ENCODE measurements around the gene JAKMIP2. TPM values are rescaled to one million over a fixed set of nuclear protein-coding genes. Genes with fewer than 3 reads are reported as not detected.
"Not testable (repeated sequence)": the region's sequence is repeated elsewhere in the genome, so short reads cannot be mapped to it uniquely, and the experiment has no call there.

JAKMIP2 gene
- total and polyA plus RNA-seq, 10 of the 15 experiments (the other 5 are each of a cell fraction or from before 2014, with no cell fraction given), result 0.51 to 1.8 (median 0.89) TPM

- TF ChIP-seq, protein P1, sequence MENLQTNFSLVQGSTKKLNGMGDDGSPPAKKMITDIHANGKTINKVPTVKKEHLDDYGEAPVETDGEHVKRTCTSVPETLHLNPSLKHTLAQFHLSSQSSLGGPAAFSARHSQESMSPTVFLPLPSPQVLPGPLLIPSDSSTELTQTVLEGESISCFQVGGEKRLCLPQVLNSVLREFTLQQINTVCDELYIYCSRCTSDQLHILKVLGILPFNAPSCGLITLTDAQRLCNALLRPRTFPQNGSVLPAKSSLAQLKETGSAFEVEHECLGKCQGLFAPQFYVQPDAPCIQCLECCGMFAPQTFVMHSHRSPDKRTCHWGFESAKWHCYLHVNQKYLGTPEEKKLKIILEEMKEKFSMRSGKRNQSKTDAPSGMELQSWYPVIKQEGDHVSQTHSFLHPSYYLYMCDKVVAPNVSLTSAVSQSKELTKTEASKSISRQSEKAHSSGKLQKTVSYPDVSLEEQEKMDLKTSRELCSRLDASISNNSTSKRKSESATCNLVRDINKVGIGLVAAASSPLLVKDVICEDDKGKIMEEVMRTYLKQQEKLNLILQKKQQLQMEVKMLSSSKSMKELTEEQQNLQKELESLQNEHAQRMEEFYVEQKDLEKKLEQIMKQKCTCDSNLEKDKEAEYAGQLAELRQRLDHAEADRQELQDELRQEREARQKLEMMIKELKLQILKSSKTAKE (IDR thresholded peaks at IDR 0.05; ENCODE audit: low read depth, poor library complexity, severe bottlenecking), result no peak
- TF ChIP-seq DPF2 (IDR thresholded peaks at IDR 0.05) (no peak), PAX8 (IDR thresholded peaks at IDR 0.05) (no peak), SRF (IDR thresholded peaks at IDR 0.05; ENCODE audit: low read depth in 2 of 2, low read length in 2 of 2) (no peak), MLLT1 (IDR thresholded peaks at IDR 0.05) (no peak), CBX3 (IDR thresholded peaks at IDR 0.05; ENCODE audit: borderline replicate concordance, low read depth) (no peak)
Observed at GRCh38 chr5:147636729-147636984, 145.9 kb downstream of the JAKMIP2 start (continued).

DNA sequence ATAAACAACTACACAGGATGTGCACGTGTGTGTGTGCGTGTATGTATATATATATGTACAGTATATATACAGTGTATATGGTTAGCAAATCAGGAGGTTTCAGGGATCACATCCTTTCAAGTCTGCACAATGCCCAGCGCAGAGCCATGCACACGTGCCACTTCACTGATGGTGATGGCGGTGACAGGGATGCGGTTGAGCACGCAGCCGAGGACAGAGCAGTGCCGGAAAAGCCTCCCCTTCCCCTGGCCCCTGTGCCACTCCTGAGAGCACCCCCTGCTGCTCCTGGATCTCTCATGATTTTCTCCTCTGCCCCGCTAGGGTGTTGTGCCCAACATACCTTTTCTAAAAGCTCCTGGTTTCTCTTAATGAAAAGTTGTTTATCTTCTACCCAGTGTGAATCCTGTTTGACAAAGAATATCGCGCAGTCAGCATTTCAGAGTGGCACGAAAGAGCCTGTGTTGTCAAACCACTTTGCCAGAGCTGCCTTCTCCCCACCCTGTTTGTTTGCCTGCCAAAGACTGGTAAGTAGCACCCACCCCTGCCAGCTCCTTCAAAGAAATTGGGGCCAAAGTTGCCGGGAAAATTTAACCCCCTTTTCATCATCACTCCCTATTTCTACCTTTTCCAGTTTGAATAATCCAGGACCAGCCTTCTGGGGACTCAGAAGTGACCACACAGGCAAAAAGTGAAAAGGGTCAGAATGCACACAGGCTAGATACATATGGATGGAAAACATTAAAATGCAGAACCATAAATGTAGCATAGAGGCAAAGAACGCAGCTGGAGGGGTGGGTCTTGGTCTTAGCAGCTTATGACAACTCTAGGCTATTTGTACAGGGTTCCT, 146.4 kb downstream of the JAKMIP2 start:
- in situ Hi-C loops (cut with MboI) (no loop called here), intact Hi-C loops (cut with micrococcal nuclease; ENCODE audit: unreplicated experiment) (no loop called here)
- H3K27ac ChIP-seq (ENCODE audit: control insufficient read depth, insufficient read depth), result no peak overlapping the region
- H2AFZ ChIP-seq (ENCODE audit: control insufficient read depth, low read depth, low read length), result no peak overlapping the region
- no TSS peak for BruUV-seq (replicated peaks)
- no peaks in the 10 kb centered on the region for H3K27me3 ChIP-seq (replicated peaks in 1 of 2; ENCODE audit: control insufficient read depth in 2 of 2, insufficient read depth in 2 of 2, low read length in 1 of 2)
- ChIA-PET POLR2A (interaction anchor here (0.7 kb wide), 1 partner anchor 178 kb away, joined by 5 read pairs; no protein-coding TSS in a partner anchor), RAD21 (ENCODE audit: unreplicated experiment) (no interaction called here), SMC1A (ENCODE audit: uncharacterized antibody, unreplicated experiment) (no interaction called here), CTCF (interaction anchor here (1.0 kb wide), 1 partner anchor 9 kb away, joined by 3 read pairs; no protein-coding TSS in a partner anchor)
- DNase-seq (ENCODE audit: low read depth, low spot score) (no peak), ATAC-seq (no peak), FAIRE-seq (no peak)
- no peaks in the 10 kb centered on the region for H3K79me2 ChIP-seq (ENCODE audit: control insufficient read depth, insufficient read depth, low read length)
- no peak overlapping the region for H3K9ac ChIP-seq (ENCODE audit: control insufficient read depth, insufficient read depth, low read length)
- H3K4me1 ChIP-seq (ENCODE audit: control insufficient read depth, insufficient read depth, low read length), result no peaks in the 10 kb centered on the region
- 57% methylated on average over 15 of the region's 15 CpGs for WGBS (ENCODE audit: insufficient coverage, insufficient replicate concordance, low lambda C conversion rate, missing lambda C conversion rate)
- H3K9me3 ChIP-seq (replicated peaks; ENCODE audit: control insufficient read depth, insufficient read depth, low read length), result no peaks in the 10 kb centered on the region
- no peaks in the 10 kb centered on the region for H3K36me3 ChIP-seq (ENCODE audit: control insufficient read depth in 2 of 2, insufficient read depth in 2 of 2, low read length in 1 of 2)
- no peaks in the 10 kb centered on the region for H4K20me1 ChIP-seq (ENCODE audit: control insufficient read depth, insufficient read depth)
- no peak overlapping the region for H3K4me3 ChIP-seq
- TF ChIP-seq SMAD5 (IDR thresholded peaks at IDR 0.05; ENCODE audit: low read depth), result no peak
- TF ChIP-seq, protein P2, sequence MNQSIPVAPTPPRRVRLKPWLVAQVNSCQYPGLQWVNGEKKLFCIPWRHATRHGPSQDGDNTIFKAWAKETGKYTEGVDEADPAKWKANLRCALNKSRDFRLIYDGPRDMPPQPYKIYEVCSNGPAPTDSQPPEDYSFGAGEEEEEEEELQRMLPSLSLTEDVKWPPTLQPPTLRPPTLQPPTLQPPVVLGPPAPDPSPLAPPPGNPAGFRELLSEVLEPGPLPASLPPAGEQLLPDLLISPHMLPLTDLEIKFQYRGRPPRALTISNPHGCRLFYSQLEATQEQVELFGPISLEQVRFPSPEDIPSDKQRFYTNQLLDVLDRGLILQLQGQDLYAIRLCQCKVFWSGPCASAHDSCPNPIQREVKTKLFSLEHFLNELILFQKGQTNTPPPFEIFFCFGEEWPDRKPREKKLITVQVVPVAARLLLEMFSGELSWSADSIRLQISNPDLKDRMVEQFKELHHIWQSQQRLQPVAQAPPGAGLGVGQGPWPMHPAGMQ (IDR thresholded peaks at IDR 0.05; ENCODE audit: borderline replicate concordance), result no peak
- no peak overlapping the region for H3K4me2 ChIP-seq (ENCODE audit: control insufficient read depth, insufficient read depth)

DNA sequence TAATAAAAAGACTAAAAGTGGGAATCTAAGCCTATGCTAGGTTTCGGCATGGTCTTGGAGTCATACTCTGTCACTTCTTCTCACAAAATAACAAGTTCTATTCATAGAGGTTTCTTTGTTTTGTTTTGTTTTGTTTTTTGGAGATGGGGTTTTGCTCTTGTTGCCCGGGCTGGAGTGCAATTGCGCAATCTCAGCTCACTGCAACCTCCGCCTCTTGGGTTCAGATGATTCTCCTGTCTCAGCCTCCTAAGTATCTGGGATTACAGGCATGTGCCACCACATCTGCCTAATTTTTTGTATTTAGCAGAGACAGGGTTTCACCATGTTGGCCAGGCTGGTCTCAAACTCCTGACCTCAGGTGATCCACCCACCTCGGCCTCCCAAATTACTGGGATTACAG, 147.1 kb downstream of the JAKMIP2 start:
- POLR2A ChIA-PET, result interaction anchor here (0.7 kb wide), 1 partner anchor 179 kb away, joined by 5 read pairs; no protein-coding TSS in a partner anchor
- H2AFZ ChIP-seq (ENCODE audit: control insufficient read depth, low read depth, low read length); DNase-seq (ENCODE audit: low read depth, low spot score); H3K4me1 ChIP-seq (ENCODE audit: control insufficient read depth, insufficient read depth, low read length); H3K27ac ChIP-seq (ENCODE audit: control insufficient read depth, insufficient read depth); H3K79me2 ChIP-seq (ENCODE audit: control insufficient read depth, insufficient read depth, low read length); H3K9ac ChIP-seq (ENCODE audit: control insufficient read depth, insufficient read depth, low read length); H3K27me3 ChIP-seq (replicated peaks in 1 of 2; ENCODE audit: control insufficient read depth in 2 of 2, insufficient read depth in 2 of 2, low read length in 1 of 2); FAIRE-seq; ATAC-seq; H3K9me3 ChIP-seq (replicated peaks; ENCODE audit: control insufficient read depth, insufficient read depth, low read length); RAD21 ChIA-PET (ENCODE audit: unreplicated experiment); H3K36me3 ChIP-seq (ENCODE audit: control insufficient read depth in 2 of 2, insufficient read depth in 2 of 2, low read length in 1 of 2); H3K4me3 ChIP-seq; BruUV-seq (replicated peaks); intact Hi-C loops (cut with micrococcal nuclease; ENCODE audit: unreplicated experiment); in situ Hi-C loops (cut with MboI); SMC1A ChIA-PET (ENCODE audit: uncharacterized antibody, unreplicated experiment); H3K4me2 ChIP-seq (ENCODE audit: control insufficient read depth, insufficient read depth); H4K20me1 ChIP-seq (ENCODE audit: control insufficient read depth, insufficient read depth): not testable (repeated sequence)
- CTCF ChIA-PET, result interaction anchor here (1.0 kb wide), 1 partner anchor 8 kb away, joined by 3 read pairs; no protein-coding TSS in a partner anchor
- WGBS (ENCODE audit: insufficient coverage, insufficient replicate concordance, low lambda C conversion rate, missing lambda C conversion rate), result 73% methylated on average over 5 of the region's 5 CpGs

Data from GM12878 (cell line).